Fibroblast of lung (primary cell): ENCODE data around the gene ACTR1A.

Experiments
- CTCF ChIP-seq, 2 donors: IDR thresholded peaks in 1 of 2; conservative IDR thresholded peaks in 1 of 2; 1 replicate in 1 of 2; 2 replicates in 1 of 2; pipeline ENCODE4 v1.5.1; 2011 to 2012; ENCODE audit warnings: low read length in 2 of 2, control low read depth in 1 of 2, inconsistent platforms in 1 of 2, low read depth in 1 of 2, mild to moderate bottlenecking in 1 of 2
- EZH2 ChIP-seq: IDR thresholded peaks from 2 replicates; pipeline ENCODE4 v1.5.1; 2012; ENCODE audit warnings: low read length, control low read depth, mild to moderate bottlenecking; ENCODE audit errors: missing control alignments

- TF ChIP-seq CTCF (conservative IDR thresholded peaks at IDR 0.05 in 1 of 2, IDR thresholded peaks at IDR 0.05 in 1 of 2; ENCODE audit: low read depth in 1 of 2, low read length in 2 of 2) (no peak), EZH2 (no peak)
These were observed 1.1 kb downstream of the ACTR1A start for GRCh38 chr10:102501201-102502028.
